Measurements from ENCODE around the gene PAX2. TPM values are rescaled to one million over a fixed set of nuclear protein-coding genes. Genes with fewer than 3 reads are reported as not detected.

Gene PAX2
- total and polyA plus RNA-seq, 2 donors from 2014 or later, result 28.3 to 102 TPM

DNA sequence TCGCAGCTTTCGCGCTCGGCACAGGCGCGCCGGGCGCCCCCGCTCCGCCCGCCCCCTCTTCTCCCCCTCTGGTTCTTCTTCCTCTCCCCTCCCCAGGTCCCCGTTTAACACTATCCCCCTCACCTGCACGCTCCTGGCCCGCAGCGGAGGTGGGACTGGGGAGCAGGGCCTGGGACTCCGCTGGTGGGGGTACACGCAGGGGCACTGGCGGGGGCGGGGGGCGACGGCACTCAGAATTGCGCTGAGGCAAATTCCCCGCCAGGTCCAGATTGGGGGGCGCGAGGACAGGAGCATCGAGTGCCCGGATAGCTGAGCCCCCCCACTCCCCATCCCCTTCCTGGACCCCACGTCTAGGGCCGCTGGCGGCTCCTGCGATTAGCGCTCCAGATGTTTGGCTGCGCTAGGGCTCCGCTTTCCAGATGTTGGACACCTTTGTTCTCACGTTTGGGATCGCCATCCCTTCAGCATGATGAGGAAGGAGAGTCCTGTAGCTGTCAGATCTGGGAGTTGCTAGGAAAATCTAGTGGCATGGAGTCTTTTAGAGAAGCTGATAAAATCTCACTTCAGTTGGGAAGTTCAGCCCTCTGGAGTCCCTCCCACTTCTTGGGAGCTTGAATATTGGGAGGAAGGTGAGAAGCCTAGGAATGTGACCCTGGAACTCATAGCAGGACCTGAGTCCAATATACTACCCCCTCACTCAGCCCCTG, 31.4 kb upstream of the PAX2 start:
- peak overlapping the region in 1 of 3 donors; percentile 33 for H3K4me3 ChIP-seq (ENCODE audit: low read length in 3 of 3)
- no peaks in the 10 kb centered on the region for H3K4me1 ChIP-seq (ENCODE audit: control insufficient read depth in 2 of 3, insufficient read depth in 2 of 3, low read depth in 1 of 3, low read length in 3 of 3)
- peaks cover 28% of the 10 kb centered on the region for H3K27me3 ChIP-seq (ENCODE audit: control insufficient read depth, insufficient read depth, low read length)
- no peaks in the 10 kb centered on the region for H3K9me3 ChIP-seq (ENCODE audit: control insufficient read depth in 2 of 3, insufficient read depth in 1 of 3, low read length in 3 of 3)
- FAIRE-seq, result no peak
- TF ChIP-seq, protein P1, sequence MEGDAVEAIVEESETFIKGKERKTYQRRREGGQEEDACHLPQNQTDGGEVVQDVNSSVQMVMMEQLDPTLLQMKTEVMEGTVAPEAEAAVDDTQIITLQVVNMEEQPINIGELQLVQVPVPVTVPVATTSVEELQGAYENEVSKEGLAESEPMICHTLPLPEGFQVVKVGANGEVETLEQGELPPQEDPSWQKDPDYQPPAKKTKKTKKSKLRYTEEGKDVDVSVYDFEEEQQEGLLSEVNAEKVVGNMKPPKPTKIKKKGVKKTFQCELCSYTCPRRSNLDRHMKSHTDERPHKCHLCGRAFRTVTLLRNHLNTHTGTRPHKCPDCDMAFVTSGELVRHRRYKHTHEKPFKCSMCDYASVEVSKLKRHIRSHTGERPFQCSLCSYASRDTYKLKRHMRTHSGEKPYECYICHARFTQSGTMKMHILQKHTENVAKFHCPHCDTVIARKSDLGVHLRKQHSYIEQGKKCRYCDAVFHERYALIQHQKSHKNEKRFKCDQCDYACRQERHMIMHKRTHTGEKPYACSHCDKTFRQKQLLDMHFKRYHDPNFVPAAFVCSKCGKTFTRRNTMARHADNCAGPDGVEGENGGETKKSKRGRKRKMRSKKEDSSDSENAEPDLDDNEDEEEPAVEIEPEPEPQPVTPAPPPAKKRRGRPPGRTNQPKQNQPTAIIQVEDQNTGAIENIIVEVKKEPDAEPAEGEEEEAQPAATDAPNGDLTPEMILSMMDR (IDR thresholded peaks at IDR 0.05; ENCODE audit: borderline replicate concordance, extremely low read depth, insufficient read depth), result no peak
- H3K9ac ChIP-seq (ENCODE audit: low read length in 3 of 3), result no peak overlapping the region
- H3K36me3 ChIP-seq (ENCODE audit: control insufficient read depth in 2 of 3, insufficient read depth in 3 of 3, low read length in 3 of 3), result no peaks in the 10 kb centered on the region
- DNase-seq, result peak in 1 of 5 donors; percentile 59
- intact Hi-C loops (cut with DNase I), result no loop called here
- no peak overlapping the region for H3K27ac ChIP-seq (ENCODE audit: low read depth in 2 of 2, low read length in 2 of 2)

DNA sequence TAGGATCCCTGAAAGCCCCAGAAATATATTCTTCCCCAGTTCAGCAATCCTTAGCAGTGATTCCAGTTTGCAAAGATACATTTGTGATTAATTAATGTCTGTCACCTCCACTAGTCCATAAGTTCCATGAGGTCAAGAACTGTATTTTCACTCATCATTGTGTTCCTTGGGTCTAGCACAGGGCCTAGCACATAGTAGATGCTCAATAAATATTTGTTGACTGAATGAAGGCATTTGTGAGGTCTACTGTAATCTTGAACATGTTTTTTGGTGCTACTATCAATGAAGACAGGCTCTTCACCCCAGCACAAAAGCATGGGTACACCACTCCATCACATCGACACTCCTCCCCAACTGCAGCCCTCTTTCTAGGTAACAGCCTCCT, 30.8 kb upstream of the PAX2 start:
- H3K4me3 ChIP-seq (ENCODE audit: low read length in 3 of 3), result no peak overlapping the region
- TF ChIP-seq, protein P1 (IDR thresholded peaks at IDR 0.05; ENCODE audit: borderline replicate concordance, extremely low read depth, insufficient read depth), result no peak
- peaks cover 28% of the 10 kb centered on the region for H3K27me3 ChIP-seq (ENCODE audit: control insufficient read depth, insufficient read depth, low read length)
- FAIRE-seq, result no peak
- H3K27ac ChIP-seq (ENCODE audit: low read depth in 2 of 2, low read length in 2 of 2), result no peak overlapping the region
- intact Hi-C loops (cut with DNase I), result no loop called here
- no peaks in the 10 kb centered on the region for H3K9me3 ChIP-seq (ENCODE audit: control insufficient read depth in 2 of 3, insufficient read depth in 1 of 3, low read length in 3 of 3)
- no peak overlapping the region for H3K9ac ChIP-seq (ENCODE audit: low read length in 3 of 3)
- DNase-seq, result no peak
- H3K36me3 ChIP-seq (ENCODE audit: control insufficient read depth in 2 of 3, insufficient read depth in 3 of 3, low read length in 3 of 3), result no peaks in the 10 kb centered on the region
- no peaks in the 10 kb centered on the region for H3K4me1 ChIP-seq (ENCODE audit: control insufficient read depth in 2 of 3, insufficient read depth in 2 of 3, low read depth in 1 of 3, low read length in 3 of 3)

DNA sequence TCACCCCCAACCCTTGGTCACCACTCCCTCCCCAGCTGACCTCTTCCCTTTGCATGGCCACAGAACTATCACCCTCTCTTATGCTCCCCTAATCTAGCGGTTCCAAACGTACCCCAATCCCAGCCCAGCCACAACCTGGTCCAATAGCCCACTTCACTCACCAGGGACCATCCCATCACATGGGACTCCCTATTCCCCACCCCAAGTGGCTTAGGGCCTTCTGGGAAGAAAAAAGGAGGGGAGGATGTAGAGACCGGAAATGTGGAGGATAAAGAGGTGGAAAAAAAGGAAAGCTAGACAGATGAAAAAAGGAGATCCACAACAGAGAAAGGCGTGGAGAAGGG, 30.3 kb upstream of the PAX2 start:
- FAIRE-seq (no peak), DNase-seq (no peak)
- no peak overlapping the region for H3K4me3 ChIP-seq (ENCODE audit: low read length in 3 of 3)
- no peaks in the 10 kb centered on the region for H3K4me1 ChIP-seq (ENCODE audit: control insufficient read depth in 2 of 3, insufficient read depth in 2 of 3, low read depth in 1 of 3, low read length in 3 of 3)
- no peaks in the 10 kb centered on the region for H3K36me3 ChIP-seq (ENCODE audit: control insufficient read depth in 2 of 3, insufficient read depth in 3 of 3, low read length in 3 of 3)
- TF ChIP-seq, protein P1 (IDR thresholded peaks at IDR 0.05; ENCODE audit: borderline replicate concordance, extremely low read depth, insufficient read depth), result no peak
- H3K27ac ChIP-seq (ENCODE audit: low read depth in 2 of 2, low read length in 2 of 2), result no peak overlapping the region
- intact Hi-C loops (cut with DNase I), result no loop called here
- no peak overlapping the region for H3K9ac ChIP-seq (ENCODE audit: low read length in 3 of 3)
- H3K27me3 ChIP-seq (ENCODE audit: control insufficient read depth, insufficient read depth, low read length), result peaks cover 26% of the 10 kb centered on the region
- no peaks in the 10 kb centered on the region for H3K9me3 ChIP-seq (ENCODE audit: control insufficient read depth in 2 of 3, insufficient read depth in 1 of 3, low read length in 3 of 3)
